Common myeloid progenitor, CD34-positive (primary cell): ENCODE results near the gene MCM7.

Source experiments
- CTCF ChIA-PET: fragments of 350-600 bp; sonication (Branson Sonifier 250); formaldehyde crosslinking; loops from one replicate; lab custom pipeline; 2021; ENCODE audit warnings: antibody characterized with exemption; lab: Charles Lee
- POLR2A ChIA-PET: fragments of 350-600 bp; sonication (Branson Sonifier 250); formaldehyde crosslinking; loops from one replicate; lab custom pipeline; 2021; ENCODE audit warnings: antibody characterized with exemption; lab: Charles Lee
- DNase-seq, 3 donors: peaks; one replicate each; pipeline versions ENCODE4 v3.0.0 to v3.0.0-alpha.2; 2013
- H3K27ac ChIP-seq, 2 experiments: 1 replicate in 1 of 2; 2 replicates in 1 of 2; pipeline ENCODE4 v1.7.0; 2013; ENCODE audit warnings: inconsistent platforms in 2 of 2, low read length in 2 of 2, mild to moderate bottlenecking in 2 of 2, low read depth in 1 of 2, moderate library complexity in 1 of 2; ENCODE audit not compliant: severe bottlenecking in 2 of 2, insufficient read depth in 1 of 2, poor library complexity in 1 of 2
- H3K27me3 ChIP-seq, 5 experiments: replicated peaks in 2 of 5; 1 replicate in 3 of 5; 2 replicates in 2 of 5; pipeline versions ENCODE4 v1.6.1 to v1.7.0; 2013; ENCODE audit warnings: low read length in 4 of 5, mild to moderate bottlenecking in 2 of 5, moderate library complexity in 2 of 5, inconsistent platforms in 1 of 5; ENCODE audit not compliant: insufficient read depth in 5 of 5, control insufficient read depth in 4 of 5
- H3K36me3 ChIP-seq, 4 experiments: 1 replicate in 2 of 4; 2 replicates in 2 of 4; pipeline versions ENCODE4 v1.6.1 to v1.7.0; 2013; ENCODE audit warnings: low read length in 3 of 4, control low read depth in 1 of 4, mild to moderate bottlenecking in 1 of 4; ENCODE audit not compliant: control insufficient read depth in 4 of 4, insufficient read depth in 4 of 4
- H3K4me1 ChIP-seq, 4 experiments: 1 replicate in 3 of 4; 2 replicates in 1 of 4; pipeline versions ENCODE4 v1.6.1 to v1.7.1; 2013; ENCODE audit warnings: low read length in 3 of 4, mild to moderate bottlenecking in 3 of 4, control low read depth in 1 of 4, inconsistent platforms in 1 of 4, moderate library complexity in 1 of 4; ENCODE audit not compliant: control insufficient read depth in 4 of 4, insufficient read depth in 4 of 4; ENCODE audit errors: control extremely low read depth in 1 of 4
- H3K4me3 ChIP-seq, 7 experiments: 1 replicate in 4 of 7; 2 replicates in 3 of 7; pipeline versions ENCODE4 v1.5.1 to v1.7.0; 2013; ENCODE audit warnings: mild to moderate bottlenecking in 7 of 7, low read length in 6 of 7, moderate library complexity in 6 of 7, inconsistent platforms in 2 of 7, low read depth in 2 of 7, control low read depth in 1 of 7; ENCODE audit not compliant: insufficient read depth in 4 of 7, control insufficient read depth in 1 of 7; ENCODE audit errors: extremely low read depth in 1 of 7
- H3K9me3 ChIP-seq, 5 experiments: 1 replicate in 4 of 5; 2 replicates in 1 of 5; pipeline versions ENCODE4 v1.6.1 to v1.7.1; 2013; ENCODE audit warnings: low read length in 4 of 5, mild to moderate bottlenecking in 2 of 5, inconsistent platforms in 1 of 5, low read depth in 1 of 5, moderate library complexity in 1 of 5; ENCODE audit not compliant: control insufficient read depth in 4 of 5, insufficient read depth in 2 of 5; ENCODE audit errors: control extremely low read depth in 1 of 5
- WGBS: methylation state at CpG from one replicate; pipeline ENCODE4 v1.1.5; 2013; ENCODE audit not compliant: insufficient coverage; 5-methylcytosine and 5-hydroxymethylcytosine counted together

Gene MCM7

GRCh38 chr7:100072462-100072861 lies 28.7 kb downstream of the MCM7 start:
- no peak overlapping the region for H3K4me3 ChIP-seq
- ChIA-PET POLR2A (interaction anchor here (1.4 kb wide), 1 partner anchor 9 kb away, joined by 4 read pairs; the partner anchor contains the start of gene ZNF3), CTCF (interaction anchor here (1.7 to 3.3 kb wide), 3 partner anchors 8 to 14 kb away, joined by 4 to 15 read pairs (median 10); partner anchors contain the start of gene ZNF3)
- no peak for DNase-seq
- no peaks in the 10 kb centered on the region for H3K27me3 ChIP-seq
- H3K9me3 ChIP-seq = peaks cover 11 to 55% (median 41%) of the 10 kb centered on the region in 5 experiments
- H3K27ac ChIP-seq = no peak overlapping the region
- no peaks in the 10 kb centered on the region for H3K4me1 ChIP-seq
- 100% methylated on average over 9 of the region's 10 CpGs for WGBS
- peaks cover 55 to 86% (median 77%) of the 10 kb centered on the region in 4 experiments for H3K36me3 ChIP-seq

- Histone ChIP-seq H3K27ac (no peak overlapping the region), H3K4me3 (peak overlapping the region in 1 of 7 experiments; percentile 5), H3K36me3 (peaks cover 47 to 78% (median 70%) of the 10 kb centered on the region in 4 experiments), H3K27me3 (no peaks in the 10 kb centered on the region), H3K4me1 (no peaks in the 10 kb centered on the region), H3K9me3 (peaks cover 11 to 55% (median 41%) of the 10 kb centered on the region in 5 experiments)
- ChIA-PET CTCF (interaction anchor here (0.9 to 3.3 kb wide), 14 partner anchors 8 to 139 kb away, joined by 3 to 15 read pairs (median 4); partner anchors contain the start of gene ZNF3), POLR2A (no interaction called here)
- DNase-seq = peak in 1 of 3 donors; percentile 21
- WGBS = 98% methylated on average over 5 of the region's 11 CpGs
Measured at GRCh38 chr7:100071018-100071723, 30.0 kb downstream of the MCM7 start.

GRCh38 chr7:100069991-100070390 lies 31.2 kb downstream of the MCM7 start:
- WGBS = 97% methylated on average over 4 of the region's 5 CpGs
- CTCF ChIA-PET = interaction anchor here (0.9 to 3.3 kb wide), 8 partner anchors 10 to 92 kb away, joined by 3 to 15 read pairs (median 4); partner anchors contain the start of gene ZNF3

GRCh38 chr7:100066953-100067352 lies 34.2 kb downstream of the MCM7 start:
- H3K36me3 ChIP-seq = peaks cover 23 to 66% (median 44%) of the 10 kb centered on the region in 4 experiments
- CTCF ChIA-PET = interaction anchor here (1.0 to 1.4 kb wide), 2 partner anchors 9 to 15 kb away, joined by 3 to 8 read pairs; no protein-coding TSS in a partner anchor
- H3K4me1 ChIP-seq = no peaks in the 10 kb centered on the region
- no peaks in the 10 kb centered on the region for H3K27me3 ChIP-seq
- WGBS = 97% methylated on average over 7 of the region's 7 CpGs
- peaks cover 11 to 25% (median 21%) of the 10 kb centered on the region in 5 experiments for H3K9me3 ChIP-seq
- H3K4me3 ChIP-seq = no peak overlapping the region
- no peak overlapping the region for H3K27ac ChIP-seq
- no peak for DNase-seq
- POLR2A ChIA-PET = interaction anchor here (1.0 kb wide), 1 partner anchor 13 kb away, joined by 4 read pairs; no protein-coding TSS in a partner anchor

More at GRCh38 chr7:100069991-100070390, 31.2 kb downstream of the MCM7 start:
- Histone ChIP-seq H3K27me3 (no peaks in the 10 kb centered on the region), H3K36me3 (peaks cover 41 to 74% (median 59%) of the 10 kb centered on the region in 4 experiments), H3K4me1 (no peaks in the 10 kb centered on the region), H3K4me3 (no peak overlapping the region), H3K27ac (no peak overlapping the region), H3K9me3 (peaks cover 11 to 53% (median 41%) of the 10 kb centered on the region in 5 experiments)
- POLR2A ChIA-PET = no interaction called here
- DNase-seq = no peak

GRCh38 chr7:100065452-100066186 lies 35.6 kb downstream of the MCM7 start:
- WGBS = 98% methylated on average over 6 of the region's 8 CpGs
- ChIA-PET CTCF (interaction anchor here (1.0 to 2.0 kb wide), 3 partner anchors 10 to 73 kb away, joined by 3 to 6 read pairs (median 4); no protein-coding TSS in a partner anchor), POLR2A (interaction anchor here (0.6 kb wide), 1 partner anchor 9 kb away, joined by 4 read pairs; no protein-coding TSS in a partner anchor)
- H3K27ac ChIP-seq = no peak overlapping the region
- H3K36me3 ChIP-seq = peaks cover 15 to 65% (median 38%) of the 10 kb centered on the region in 4 experiments
- H3K4me1 ChIP-seq = no peaks in the 10 kb centered on the region
- no peaks in the 10 kb centered on the region for H3K27me3 ChIP-seq
- no peak overlapping the region for H3K4me3 ChIP-seq
- peak in 1 of 3 donors; percentile 50 for DNase-seq
- H3K9me3 ChIP-seq = peaks cover 2 to 12% (median 8%) of the 10 kb centered on the region in 5 experiments

- H3K27ac ChIP-seq = no peak overlapping the region
- ChIA-PET POLR2A (interaction anchor here (0.6 kb wide), 2 partner anchors 18 to 26 kb away, joined by 4 to 6 read pairs; no protein-coding TSS in a partner anchor), CTCF (interaction anchor here (0.8 to 17.5 kb wide), 10 partner anchors 9 to 150 kb away, joined by 3 to 258 read pairs (median 4); partner anchors contain the start of gene ZSCAN21)
- DNase-seq = no peak
- no peak overlapping the region for H3K4me3 ChIP-seq
- H3K27me3 ChIP-seq = no peaks in the 10 kb centered on the region
- peaks cover 10 to 60% (median 30%) of the 10 kb centered on the region in 4 experiments for H3K36me3 ChIP-seq
- H3K9me3 ChIP-seq = no peaks in the 10 kb centered on the region
- 98% methylated on average over 8 of the region's 9 CpGs for WGBS
- no peaks in the 10 kb centered on the region for H3K4me1 ChIP-seq
Measured at GRCh38 chr7:100064162-100064561, 37.0 kb downstream of the MCM7 start.
